Frontal cortex (tissue), 4 donors: ENCODE results near the gene LGALS7B. TPM values are rescaled to one million over a fixed set of nuclear protein-coding genes. Genes with fewer than 3 reads are reported as not detected.
"Not testable (repeated sequence)": the region's sequence is repeated elsewhere in the genome, so short reads cannot be mapped to it uniquely, and the experiment has no call there.

Experiments used
- DNase-seq, 2 donors: peaks; one replicate each; pipeline ENCODE4 v3.0.0; 2012; ENCODE audit warnings: low spot score in 2 of 2
- FAIRE-seq: peaks from 2 replicates; lab custom pipeline; 2012; peaks lifted over from hg19 to GRCh38; lab: Jason Lieb, UNC
- total RNA-seq: library from RNA; depleted of rRNA; stranded (reverse); fragments of >200 nt; gene quantifications from one replicate; pipeline ENCODE4 v1.2.3, GENCODE V29; 2014
- donor health status: control.
- donor health status: control.
- donor health status: control.

The LGALS7B gene
- total RNA-seq, 1 donor from 2014 or later, result not detected

GRCh38 chr19:38813932-38814331, 24.9 kb downstream of the LGALS7B start:
- not testable (repeated sequence) for DNase-seq, FAIRE-seq

- FAIRE-seq (no peak), DNase-seq (no peak)
Observed at GRCh38 chr19:38815059-38816001, 26.3 kb downstream of the LGALS7B start.

GRCh38 chr19:38816131-38816750, 27.2 kb downstream of the LGALS7B start:
- DNase-seq, result no peak
- FAIRE-seq, result no peak

- DNase-seq (no peak), FAIRE-seq (no peak)
Observed at GRCh38 chr19:38817081-38817480, 28.1 kb downstream of the LGALS7B start.

- no peak for FAIRE-seq
- no peak for DNase-seq
Observed at GRCh38 chr19:38819231-38819920, 30.4 kb downstream of the LGALS7B start.

GRCh38 chr19:38821230-38821825, 32.3 kb downstream of the LGALS7B start:
- FAIRE-seq, DNase-seq: not testable (repeated sequence)

GRCh38 chr19:38825936-38826335, 36.9 kb downstream of the LGALS7B start:
- FAIRE-seq, DNase-seq: not testable (repeated sequence)

- no peak for FAIRE-seq
Observed at GRCh38 chr19:38826856-38827551, 38.0 kb downstream of the LGALS7B start.

GRCh38 chr19:38829203-38829602, 40.2 kb downstream of the LGALS7B start:
- not testable (repeated sequence) for DNase-seq, FAIRE-seq

More at GRCh38 chr19:38826856-38827551, 38.0 kb downstream of the LGALS7B start:
- DNase-seq, result no peak

GRCh38 chr19:38830039-38830733, 41.2 kb downstream of the LGALS7B start:
- no peak for DNase-seq
- no peak for FAIRE-seq

- FAIRE-seq, result no peak
- DNase-seq, result no peak
Observed at GRCh38 chr19:38831142-38831605, 42.2 kb downstream of the LGALS7B start.

GRCh38 chr19:38833092-38833425, 44.1 kb downstream of the LGALS7B start:
- DNase-seq (no peak), FAIRE-seq (no peak)

- DNase-seq (no peak), FAIRE-seq (no peak)
Observed at GRCh38 chr19:38834104-38834490, 45.1 kb downstream of the LGALS7B start.

GRCh38 chr19:38834590-38834989, 45.6 kb downstream of the LGALS7B start:
- no peak for FAIRE-seq
- no peak for DNase-seq

- FAIRE-seq, result no peak
- DNase-seq, result no peak
Observed at GRCh38 chr19:38836159-38836982, 47.4 kb downstream of the LGALS7B start.

GRCh38 chr19:38836983-38837626, 48.1 kb downstream of the LGALS7B start:
- no peak for FAIRE-seq
- no peak for DNase-seq

- DNase-seq (no peak), FAIRE-seq (no peak)
Observed at GRCh38 chr19:38837656-38838121, 48.7 kb downstream of the LGALS7B start.
